Thyroid gland (tissue), 4 donors: Measurements from ENCODE around the gene NKRF.

Experiments used
- CTCF ChIP-seq, 6 experiments: fragments of 200-600 bp in 3 of 6; fragments of 450-650 bp in 3 of 6; sonication (generic) in 3 of 6; IDR thresholded peaks; one replicate each; pipeline ENCODE4 v1.5.1; 2016 to 2019; ENCODE audit warnings: antibody characterized with exemption in 6 of 6, mild to moderate bottlenecking in 2 of 6, inconsistent platforms in 1 of 6, moderate library complexity in 1 of 6
- POLR2A ChIP-seq, 2 donors: fragments of 450-650 bp; IDR thresholded peaks; one replicate each; pipeline ENCODE4 v1.6.1; 2017; ENCODE audit warnings: antibody characterized with exemption in 2 of 2, mild to moderate bottlenecking in 2 of 2, moderate library complexity in 1 of 2

GRCh38 chrX:119624417-119624816 is 18.2 kb upstream of the NKRF start:
- TF ChIP-seq POLR2A (IDR thresholded peaks at IDR 0.05) = no peak
- TF ChIP-seq CTCF (IDR thresholded peaks at IDR 0.05) = no peak
